WERI-Rb-1 (cell line): ENCODE data around the gene ESPL1.
A peak's percentile ranks its signal among the peaks of the same experiment; 100 is the strongest.

Experiments
- DNase-seq: peaks from one replicate; pipeline ENCODE4 v3.0.0-alpha.2; 2020
- H3K27ac ChIP-seq: fragments of 250-450 bp; sonication (Bioruptor Pico); 2 replicates; pipeline ENCODE4 v1.5.1; 2020; ENCODE audit warnings: mild to moderate bottlenecking, moderate library complexity
- H3K27me3 ChIP-seq: fragments of 250-450 bp; sonication (Bioruptor Pico); 2 replicates; pipeline ENCODE4 v1.5.1; 2021; ENCODE audit warnings: mild to moderate bottlenecking, low read depth, moderate library complexity; ENCODE audit not compliant: insufficient read depth, severe bottlenecking
- H3K36me3 ChIP-seq: fragments of 250-450 bp; sonication (Bioruptor Pico); 2 replicates; pipeline ENCODE4 v1.5.1; 2020; ENCODE audit warnings: mild to moderate bottlenecking, moderate library complexity
- H3K4me3 ChIP-seq: 2 replicates; pipeline ENCODE4 v1.5.1; 2011; ENCODE audit warnings: low read depth, mild to moderate bottlenecking, control low read depth, low read length
- H3K9me3 ChIP-seq: fragments of 250-450 bp; sonication (Bioruptor Pico); 2 replicates; pipeline ENCODE4 v1.5.1; 2021; ENCODE audit warnings: mild to moderate bottlenecking, moderate library complexity; ENCODE audit not compliant: severe bottlenecking
- CTCF ChIP-seq: IDR thresholded peaks from 2 replicates; pipeline ENCODE4 v1.5.1; 2011; ENCODE audit warnings: low read depth, mild to moderate bottlenecking, control low read depth, inconsistent platforms, low read length

ESPL1 gene

GRCh38 chr12:53221203-53222080 is 46.7 kb upstream of the ESPL1 start:
- DNase-seq = peak; percentile 75
- H3K4me3 ChIP-seq = peak overlapping the region; percentile 59

DNA sequence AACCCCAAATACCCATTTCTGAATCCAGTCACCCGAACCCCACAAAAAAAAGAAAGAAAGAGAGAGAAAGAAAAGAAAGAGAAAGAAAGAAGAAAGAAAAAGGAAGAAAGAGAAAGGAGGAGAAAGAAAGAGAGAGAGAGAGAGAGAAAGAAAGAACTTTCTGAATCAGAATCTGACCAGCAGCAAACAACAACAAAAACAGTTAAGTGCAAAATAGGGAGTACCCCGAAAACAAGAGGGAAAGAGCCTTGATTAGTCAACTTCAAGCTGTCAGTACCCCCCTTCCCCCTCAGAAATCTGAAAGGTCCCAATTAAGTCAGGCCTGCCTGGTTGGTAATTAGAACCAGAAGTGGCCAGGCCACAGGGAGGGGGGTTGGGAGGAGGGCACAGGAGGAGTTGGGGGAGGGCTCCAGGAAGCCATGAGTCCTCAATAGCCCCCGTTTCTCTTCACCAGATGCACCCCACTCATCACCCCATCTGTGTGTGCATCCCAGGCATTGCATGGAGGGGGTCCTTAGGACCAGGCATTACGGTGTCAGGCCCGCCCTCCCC is 45.9 kb upstream of the ESPL1 start:
- H3K4me3 ChIP-seq = peak overlapping the region; percentile 59
- peak overlapping the region; percentile 80 for H3K27ac ChIP-seq
- DNase-seq = no peak
- H3K9me3 ChIP-seq = no peaks in the 10 kb centered on the region
- no peak for TF ChIP-seq CTCF
- no peaks in the 10 kb centered on the region for H3K27me3 ChIP-seq
- H3K36me3 ChIP-seq = no peaks in the 10 kb centered on the region

More at GRCh38 chr12:53221203-53222080, 46.7 kb upstream of the ESPL1 start:
- Histone ChIP-seq H3K27ac (peak overlapping the region; percentile 80), H3K27me3 (no peaks in the 10 kb centered on the region), H3K9me3 (no peaks in the 10 kb centered on the region), H3K36me3 (no peaks in the 10 kb centered on the region)
- no peak for TF ChIP-seq CTCF

GRCh38 chr12:53222806-53223261 is 45.3 kb upstream of the ESPL1 start:
- DNase-seq = no peak

DNA sequence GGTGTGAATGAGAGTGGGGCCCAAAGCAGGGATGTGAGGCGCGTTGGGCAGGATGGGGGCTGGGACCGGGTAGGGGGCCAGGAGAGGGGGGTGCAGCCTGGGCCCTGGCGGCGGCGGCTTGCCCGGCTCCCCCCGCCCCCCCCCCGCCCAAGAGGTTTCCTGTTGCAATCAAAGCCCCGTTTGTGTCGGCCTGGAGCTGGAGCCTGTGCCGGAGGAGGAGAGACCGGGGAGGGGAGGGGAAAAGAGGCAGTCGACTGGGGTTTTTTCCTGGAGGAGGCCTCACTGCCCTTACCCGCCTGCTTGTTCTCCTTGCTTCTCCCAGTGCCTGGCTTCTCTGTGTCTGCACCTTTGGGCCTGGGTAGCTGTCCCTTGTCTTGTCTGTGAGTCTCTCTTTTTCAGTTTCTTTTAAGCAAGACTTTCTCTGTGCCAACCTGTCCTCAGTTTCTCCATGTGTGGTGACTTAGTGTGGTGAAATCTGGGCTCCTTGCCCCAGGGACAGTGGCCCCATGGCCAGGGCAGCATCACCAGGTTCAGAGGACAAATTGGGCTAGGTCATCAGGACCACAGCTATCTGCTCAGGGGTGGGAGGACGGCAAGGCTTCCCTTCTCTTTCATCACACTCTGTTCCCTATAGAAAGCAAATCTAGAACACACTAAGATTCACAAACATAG is 44.6 kb upstream of the ESPL1 start:
- peak overlapping the region; percentile 47 for H3K27ac ChIP-seq
- no peaks in the 10 kb centered on the region for H3K36me3 ChIP-seq
- no peaks in the 10 kb centered on the region for H3K27me3 ChIP-seq
- DNase-seq = peak; percentile 51
- no peak for TF ChIP-seq CTCF
- no peak overlapping the region for H3K4me3 ChIP-seq
- no peaks in the 10 kb centered on the region for H3K9me3 ChIP-seq

More at GRCh38 chr12:53222806-53223261, 45.3 kb upstream of the ESPL1 start:
- Histone ChIP-seq H3K9me3 (no peaks in the 10 kb centered on the region), H3K27me3 (no peaks in the 10 kb centered on the region), H3K27ac (peak overlapping the region; percentile 4; the same call in 1 of the 2 replicates), H3K4me3 (no peak overlapping the region), H3K36me3 (no peaks in the 10 kb centered on the region)
- no peak for TF ChIP-seq CTCF

DNA sequence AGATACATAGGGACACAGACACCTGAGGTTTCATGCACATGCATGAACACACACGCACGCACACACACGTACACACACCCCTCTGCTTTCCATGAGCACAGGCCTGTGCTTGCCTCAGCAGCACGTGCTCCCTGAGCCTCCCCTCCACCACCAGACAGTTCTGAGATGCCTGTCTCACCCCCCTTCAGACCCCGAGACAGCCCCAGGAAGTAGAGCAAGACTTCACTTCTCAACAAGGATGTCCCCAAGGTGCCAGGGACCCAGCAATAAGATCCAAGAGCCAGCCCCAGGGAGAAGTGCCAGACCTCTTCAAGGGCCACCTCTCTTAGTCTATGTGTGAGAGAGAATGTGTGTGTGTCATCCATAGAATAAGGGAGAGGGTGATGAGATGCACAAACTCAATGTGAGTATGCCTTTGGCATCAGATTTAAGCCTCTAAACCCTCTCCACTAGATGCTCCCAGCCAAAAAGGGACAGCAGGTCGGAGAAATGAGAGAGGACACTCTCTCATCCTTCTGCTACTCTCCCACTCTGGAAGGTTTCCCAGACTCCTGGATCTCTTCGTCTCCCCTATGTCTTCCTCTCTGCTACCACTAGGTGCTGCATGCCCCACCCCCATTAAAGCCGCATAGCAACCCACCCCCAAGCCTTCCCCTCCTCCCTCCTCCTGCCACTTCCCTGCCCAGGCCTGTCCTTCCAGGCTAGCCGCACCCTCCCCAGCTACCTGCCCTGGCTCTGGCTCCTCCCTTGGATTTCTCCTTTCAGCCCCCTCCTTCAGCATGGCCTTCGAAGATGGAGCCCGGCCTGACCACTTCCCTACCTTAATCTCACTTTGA is 43.8 kb upstream of the ESPL1 start:
- Histone ChIP-seq H3K27me3 (no peaks in the 10 kb centered on the region), H3K36me3 (no peaks in the 10 kb centered on the region), H3K4me3 (no peak overlapping the region), H3K9me3 (no peaks in the 10 kb centered on the region), H3K27ac (peak overlapping the region; percentile 70)
- peak; percentile 93 for DNase-seq
- TF ChIP-seq CTCF = peak; percentile 61
